ENCODE measurements around the gene STK35.
A peak's percentile ranks its signal among the peaks of the same experiment; 100 is the strongest.
"Not testable (repeated sequence)": the region's sequence is repeated elsewhere in the genome, so short reads cannot be mapped to it uniquely, and the experiment has no call there.

Gene STK35

DNA sequence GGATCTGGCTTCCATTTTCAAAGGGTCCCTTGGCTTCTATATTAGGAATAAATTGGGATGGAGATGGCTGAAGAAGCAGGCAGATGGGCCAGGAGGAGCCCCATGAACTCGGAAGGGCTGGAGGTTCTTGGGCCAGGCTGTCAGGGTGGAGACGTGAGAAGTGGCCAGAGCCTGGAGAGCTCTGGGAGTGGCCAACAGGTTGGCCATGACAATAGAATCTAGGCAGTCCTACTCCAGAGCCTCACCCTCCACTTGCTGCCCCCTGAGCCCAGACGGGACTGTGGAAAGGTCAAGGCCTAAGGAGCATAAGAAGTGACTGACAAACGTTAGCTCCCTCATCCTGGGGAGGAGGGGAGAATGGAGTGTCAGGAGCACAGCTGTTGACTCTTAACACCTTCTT lies 62.1 kb downstream of the STK35 start:
- DNase-seq, result no peak

DNA sequence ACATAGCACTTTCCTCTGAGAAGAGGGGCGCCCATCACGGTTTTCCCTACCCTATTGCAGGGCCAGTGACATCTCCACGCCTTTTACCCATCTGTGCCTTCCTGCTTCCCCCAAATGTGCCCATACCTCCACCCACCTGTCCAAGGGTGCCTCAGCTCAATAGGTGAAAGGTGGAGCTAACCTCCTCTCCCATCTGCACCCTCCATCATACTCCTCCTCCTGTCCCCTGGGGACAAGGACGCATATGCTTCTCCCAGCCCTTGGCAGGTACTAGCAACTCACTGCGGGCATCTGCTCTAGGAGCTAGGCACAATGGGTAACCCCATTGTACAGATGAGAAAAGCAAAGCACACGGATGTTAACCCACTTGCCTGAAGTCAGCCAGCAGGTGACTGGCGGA lies 62.8 kb downstream of the STK35 start:
- no peak for DNase-seq

DNA sequence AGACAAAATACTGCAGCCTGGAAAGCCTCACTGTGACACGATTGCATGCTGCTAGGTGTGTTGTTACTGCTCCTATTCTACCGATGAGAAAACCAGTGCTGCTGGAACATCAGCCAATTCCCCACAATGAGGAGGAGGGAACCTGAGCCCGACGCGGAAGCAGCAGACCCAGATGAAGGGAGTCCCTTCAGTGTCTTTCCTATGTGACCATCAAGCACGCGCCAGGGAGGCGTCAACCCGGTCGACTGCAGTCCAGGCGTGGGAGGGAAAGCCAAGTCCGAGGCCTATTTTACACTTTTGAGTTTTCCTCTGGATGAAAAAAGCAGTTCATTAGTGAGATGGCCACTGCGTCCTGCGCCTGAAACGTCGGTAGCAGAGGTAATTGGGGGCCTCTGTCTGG lies 63.3 kb downstream of the STK35 start:
- DNase-seq, result no peak

DNA sequence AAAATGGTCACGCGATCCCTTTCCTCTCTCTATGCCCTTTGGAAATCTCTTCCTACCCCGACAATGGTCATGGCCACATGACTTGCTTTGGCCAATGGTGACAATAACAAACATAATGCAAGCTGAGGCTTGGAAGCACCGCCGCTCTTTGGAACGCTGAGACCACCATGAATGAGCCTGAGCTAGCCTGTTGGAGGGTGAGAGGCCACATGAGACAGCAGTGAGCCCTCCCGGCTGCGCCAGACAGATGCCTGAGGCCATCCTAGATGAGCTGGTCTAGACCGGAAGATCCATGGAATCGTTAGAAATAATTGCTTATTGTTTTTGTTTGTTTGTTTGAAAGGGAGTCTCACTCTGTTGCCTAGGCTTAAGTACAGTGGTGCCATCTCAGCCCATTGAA lies 64.2 kb downstream of the STK35 start:
- DNase-seq, result no peak

DNA sequence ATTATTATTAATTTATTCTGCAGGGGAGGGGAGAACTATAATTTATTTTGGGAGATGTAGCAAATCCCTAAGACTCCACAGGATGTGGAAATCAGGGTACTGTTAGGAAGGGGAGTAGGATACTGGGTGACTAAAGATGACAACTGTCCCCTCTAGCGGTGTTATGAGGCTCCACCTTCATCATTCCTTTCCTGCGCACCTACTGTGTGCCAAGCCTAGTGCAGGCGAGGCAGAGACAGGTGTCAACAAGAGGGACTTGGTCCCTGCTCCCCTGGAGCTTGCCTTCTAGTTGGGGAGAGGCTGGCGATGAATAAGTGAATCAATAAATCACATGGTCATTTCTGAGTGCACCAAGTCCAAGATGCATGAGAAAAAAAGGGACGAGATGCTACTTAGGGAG lies 65.5 kb downstream of the STK35 start:
- DNase-seq, result no peak

DNA sequence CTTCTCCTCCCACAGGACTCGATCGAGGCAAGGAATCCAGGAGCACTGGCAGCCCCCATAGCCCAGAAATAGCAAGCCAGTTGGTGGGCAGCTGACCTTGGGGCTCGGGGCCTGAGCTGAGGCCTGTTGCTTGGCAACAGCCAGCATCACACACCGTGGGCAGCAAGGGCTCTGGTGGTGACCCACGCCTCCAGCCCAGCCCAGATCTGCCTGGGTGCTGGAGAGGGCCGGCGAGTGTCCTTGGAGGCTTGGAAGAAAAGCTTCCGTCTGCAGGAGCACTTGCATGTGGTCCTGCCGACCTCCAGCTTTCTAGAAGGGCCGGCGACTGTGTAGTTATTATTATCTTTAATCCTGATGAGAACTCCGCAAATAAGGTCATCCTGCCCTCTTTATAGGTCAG lies 67.3 kb downstream of the STK35 start:
- no peak for DNase-seq

DNA sequence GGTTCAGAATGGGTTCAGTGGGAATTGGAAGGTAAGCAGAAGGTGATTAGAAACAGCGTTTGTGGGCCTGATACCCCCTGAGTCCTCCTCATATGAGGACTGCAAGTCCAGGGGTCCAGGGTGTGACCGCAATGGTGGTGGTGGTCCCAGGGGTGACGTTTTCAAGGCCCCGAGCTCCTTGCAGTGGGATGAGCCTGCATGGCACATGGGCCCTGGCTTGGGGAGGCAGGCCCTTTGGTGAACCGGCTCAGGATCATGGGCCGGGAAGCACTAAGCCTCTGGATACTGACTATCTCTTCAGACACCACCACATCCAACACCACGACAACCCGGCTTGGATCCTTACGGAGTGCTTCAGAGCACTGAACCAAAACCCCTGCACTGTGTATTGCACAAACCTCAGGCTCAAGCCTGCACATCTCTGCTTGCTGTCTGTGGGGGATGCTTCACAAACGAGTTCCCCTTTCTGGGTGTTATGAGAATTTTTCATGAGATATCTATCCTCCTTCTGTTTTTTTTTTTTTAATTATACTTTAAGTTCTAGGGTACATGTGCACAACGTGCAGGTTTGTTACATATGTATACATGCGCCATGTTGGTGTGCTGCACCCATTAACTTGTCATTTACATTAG lies 67.9 kb downstream of the STK35 start:
- no peak for DNase-seq

DNA sequence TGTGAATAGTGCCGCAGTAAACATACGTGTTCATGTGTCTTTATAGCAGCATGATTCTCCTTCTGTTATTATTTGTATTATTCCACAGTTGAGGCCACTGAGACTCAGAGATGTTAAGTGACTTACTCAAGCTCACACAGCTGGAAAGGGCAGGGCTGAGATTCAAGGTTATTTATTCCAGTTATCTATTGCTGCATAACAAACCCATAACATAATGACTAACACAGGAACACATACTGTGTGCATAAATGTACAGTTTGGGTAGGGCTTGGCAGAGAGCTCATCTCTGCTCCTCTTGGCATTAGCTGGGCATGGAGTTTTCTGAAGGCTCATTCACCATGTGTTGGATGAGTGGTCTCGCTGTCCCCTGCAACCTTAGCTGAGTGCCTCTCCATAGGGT lies 68.8 kb downstream of the STK35 start:
- no peak for DNase-seq

DNA sequence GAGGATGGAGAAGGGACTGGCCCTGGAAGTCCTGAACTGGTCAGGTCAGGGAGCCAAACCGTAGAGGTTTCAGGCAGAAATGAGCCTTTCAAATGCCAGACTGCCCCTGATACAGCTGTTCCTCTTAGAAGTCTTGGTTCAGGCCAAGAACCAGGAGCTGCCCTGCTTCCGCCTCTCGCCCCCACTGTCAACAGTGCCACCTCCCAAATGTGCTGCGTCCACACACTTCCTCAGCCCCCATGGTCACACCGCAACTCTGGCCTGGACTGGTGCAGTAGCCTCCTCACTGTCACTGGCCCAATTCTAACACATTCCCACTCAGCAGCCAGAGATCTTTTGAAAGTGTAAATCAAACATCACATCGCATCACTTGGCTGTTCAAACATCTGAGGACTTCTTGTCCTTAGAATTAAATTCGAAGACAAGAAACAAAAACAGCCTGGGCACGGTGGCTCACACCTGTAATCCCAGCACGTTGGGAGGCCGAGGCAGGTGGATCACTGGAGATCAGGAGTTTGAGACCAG lies 69.7 kb downstream of the STK35 start:
- no peak for DNase-seq

DNA sequence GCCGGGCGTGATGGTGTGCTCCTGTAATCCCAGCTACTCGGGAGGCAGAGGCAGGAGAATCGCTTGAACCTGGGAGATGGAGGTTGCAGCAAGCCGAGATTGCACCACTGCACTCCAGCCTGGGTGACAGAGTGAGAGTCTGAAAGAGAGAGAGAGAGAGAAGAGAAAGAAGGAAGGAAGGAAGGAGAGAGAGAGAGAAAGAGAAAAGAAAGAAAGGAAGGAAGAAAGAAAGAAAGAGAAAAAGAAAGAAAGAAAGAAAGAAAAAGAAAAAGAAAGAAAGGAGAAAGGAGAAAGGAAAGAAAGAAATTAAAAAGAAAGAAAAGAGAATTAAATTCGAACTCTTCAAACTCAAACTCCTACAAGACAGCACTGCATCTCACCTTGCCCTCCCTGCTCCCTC lies 70.2 kb downstream of the STK35 start:
- not testable (repeated sequence) for DNase-seq

DNA sequence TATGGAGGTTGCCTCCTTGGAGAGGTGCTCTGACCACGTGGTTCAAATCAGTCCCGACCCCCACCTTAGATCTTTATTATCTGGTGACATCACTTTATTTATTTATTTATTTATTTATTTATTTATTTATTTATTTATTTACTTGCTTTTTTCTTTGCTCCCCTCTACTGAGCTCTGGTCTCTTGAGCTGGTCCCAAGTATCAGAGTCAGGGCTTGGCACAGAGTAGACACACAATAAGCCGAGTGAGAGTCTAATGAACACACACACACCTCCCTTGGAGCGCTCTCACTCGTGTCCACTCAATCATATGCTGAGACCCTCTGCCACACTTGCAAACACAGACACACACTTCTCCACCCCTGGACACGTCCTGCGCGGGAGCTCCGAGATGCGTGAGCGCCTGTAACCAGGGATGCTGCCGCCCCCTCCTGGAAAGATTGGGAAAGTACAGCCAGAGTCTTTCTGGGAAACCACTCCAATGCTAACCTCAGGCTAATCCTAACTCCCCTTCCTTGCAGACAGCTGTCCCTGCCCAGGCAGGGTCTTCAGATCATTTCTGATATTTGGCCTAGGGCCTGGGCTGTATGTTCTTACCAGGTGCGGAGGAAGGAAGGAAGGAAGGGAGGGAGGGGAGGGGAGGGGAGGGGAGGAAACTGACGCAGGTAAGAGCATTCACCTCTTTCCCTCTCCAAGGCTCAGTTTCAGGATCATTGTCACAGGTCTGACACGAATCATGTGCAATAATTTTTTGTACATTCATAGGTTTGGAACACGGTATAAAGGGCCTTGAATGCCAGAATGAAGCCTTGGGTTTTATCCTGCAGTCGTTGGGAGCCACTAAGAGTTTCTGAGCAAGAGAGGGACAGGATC lies 70.9 kb downstream of the STK35 start:
- DNase-seq, result peak; percentile 65

DNA sequence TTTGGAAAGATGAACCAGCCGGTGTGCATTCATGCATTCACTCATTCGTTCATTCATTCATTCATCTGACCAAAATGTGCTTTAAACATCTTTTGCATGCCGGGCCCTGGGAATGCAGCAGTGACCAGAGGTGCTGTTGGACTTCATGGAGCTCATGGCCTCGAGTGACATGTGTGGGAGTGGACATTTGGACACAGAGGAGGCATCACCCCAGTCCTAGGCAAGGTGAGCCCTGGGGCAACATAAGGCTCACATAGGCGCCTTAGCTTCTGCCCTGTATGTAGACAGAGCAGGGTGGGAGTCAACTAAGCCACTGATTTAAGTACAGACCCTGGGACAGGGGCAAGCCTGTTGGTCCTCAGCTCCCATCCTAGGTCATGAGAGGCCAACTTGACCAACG lies 71.6 kb downstream of the STK35 start:
- no peak for DNase-seq

DNA sequence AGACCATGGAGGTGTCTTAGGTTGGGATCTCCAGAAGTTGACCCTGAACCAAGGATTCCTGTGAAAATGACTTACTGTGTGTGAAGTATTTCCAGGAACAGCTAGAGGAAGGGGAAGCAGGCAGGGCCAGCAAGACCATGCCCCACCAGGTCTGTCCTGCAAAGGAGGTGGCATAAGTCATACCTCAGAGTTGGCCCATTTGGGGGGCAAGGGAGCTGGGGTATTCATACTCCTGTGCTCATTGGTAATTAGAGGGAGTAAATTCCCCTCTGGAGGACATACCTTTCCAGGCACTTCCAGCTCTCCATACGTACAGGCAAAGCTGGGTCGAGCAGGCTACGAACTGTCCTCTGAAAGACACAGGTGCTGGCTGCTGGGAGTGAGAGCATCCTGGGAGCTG lies 72.4 kb downstream of the STK35 start:
- DNase-seq, result no peak

DNA sequence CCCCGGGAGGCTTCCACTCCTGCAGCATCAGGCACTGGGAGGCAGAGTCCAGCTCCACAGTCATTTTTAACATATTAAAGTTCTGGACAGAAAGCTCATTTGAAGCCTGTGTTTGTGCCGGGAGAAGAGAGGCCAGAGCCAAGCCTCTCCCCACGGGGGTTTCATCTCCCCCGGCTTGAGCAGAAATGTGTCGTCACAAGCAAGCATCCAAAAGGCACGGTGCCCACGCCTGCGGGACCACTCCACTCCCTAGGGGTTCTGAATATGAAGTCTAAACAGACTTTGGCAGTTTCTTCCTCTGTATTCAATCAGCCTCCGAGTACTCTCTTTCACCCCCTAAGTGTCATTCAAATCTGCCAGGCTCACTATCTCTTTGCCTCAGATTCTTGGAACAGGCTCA lies 75.3 kb downstream of the STK35 start:
- DNase-seq, result no peak

DNA sequence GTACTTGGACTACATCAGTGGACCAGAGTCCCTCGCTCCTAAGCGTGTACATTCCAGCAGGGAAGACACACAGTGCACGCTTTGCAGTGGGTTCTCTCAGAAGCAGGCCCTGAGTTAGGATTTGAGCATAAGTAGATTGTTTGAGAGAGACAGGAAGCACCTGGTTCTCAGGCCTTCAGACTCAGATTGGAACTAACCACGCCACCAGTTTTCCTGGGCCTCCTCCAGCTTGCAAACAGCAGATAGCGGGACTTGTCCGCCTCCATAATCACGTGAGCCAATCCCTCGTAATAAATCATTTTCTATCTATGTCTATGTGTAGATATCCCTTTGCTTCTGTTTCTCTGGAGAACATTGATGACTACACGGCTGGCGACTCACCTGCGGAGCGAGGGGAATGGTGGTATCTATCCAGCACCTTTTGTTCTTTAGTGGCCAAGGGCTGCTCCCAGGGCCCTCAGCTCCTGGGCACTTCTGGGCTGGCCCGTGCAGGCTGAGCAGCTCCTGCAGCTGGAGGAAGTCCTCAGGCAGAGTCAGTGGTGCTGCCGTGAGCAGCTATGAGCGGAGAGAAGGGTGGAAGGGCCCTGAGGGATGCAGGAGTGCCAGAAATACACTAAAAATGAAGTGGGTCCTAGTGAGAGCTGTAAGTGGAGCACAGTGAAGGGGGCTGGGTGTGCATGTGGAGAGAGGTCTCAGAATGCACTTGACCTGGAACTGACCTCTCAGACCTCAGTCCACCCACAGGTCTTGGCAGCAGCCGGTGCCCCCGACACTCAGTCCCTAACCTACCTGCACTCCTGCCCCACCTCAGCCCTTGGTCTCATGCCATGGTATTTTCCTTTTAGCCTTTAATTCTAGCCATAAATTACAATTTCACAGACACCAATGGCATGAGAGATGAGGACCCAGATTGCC lies 76.9 kb downstream of the STK35 start:
- DNase-seq, result no peak

DNA sequence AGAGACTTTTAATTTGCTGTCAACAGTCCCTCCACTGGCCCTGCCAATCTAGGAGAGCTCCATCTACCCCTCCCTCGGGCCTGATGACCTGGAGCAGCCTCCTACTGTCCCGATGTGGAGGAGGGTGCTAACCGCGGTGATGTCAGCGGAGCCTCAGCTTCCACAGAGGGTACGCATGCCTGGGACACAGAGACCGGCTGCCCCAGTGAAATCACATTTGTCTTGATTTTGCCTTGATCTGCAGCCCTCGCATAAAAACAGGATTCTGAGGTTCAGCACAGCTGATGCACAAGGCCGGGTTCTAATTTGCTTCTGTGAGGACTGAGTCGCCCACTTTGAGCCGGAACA lies 77.6 kb downstream of the STK35 start:
- DNase-seq, result no peak

DNA sequence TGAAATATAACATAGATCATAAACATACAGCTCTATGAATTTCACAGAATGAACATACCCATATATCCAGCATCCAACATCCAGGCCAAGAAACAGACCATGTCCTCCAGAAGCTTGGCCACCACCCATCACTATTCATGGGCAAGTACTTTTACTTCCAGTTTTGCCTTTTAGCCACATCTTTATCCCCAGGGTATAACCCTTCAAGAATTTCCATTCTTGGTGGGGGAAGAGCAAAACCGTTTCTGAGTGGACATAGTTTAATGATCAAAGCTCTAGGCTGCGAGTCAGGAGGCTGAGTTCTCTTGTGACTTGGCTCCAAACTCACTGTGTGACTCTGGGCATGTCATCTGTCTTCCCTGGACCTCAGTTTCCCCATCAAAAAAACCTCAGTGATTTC lies 78.3 kb downstream of the STK35 start:
- no peak for DNase-seq

DNA sequence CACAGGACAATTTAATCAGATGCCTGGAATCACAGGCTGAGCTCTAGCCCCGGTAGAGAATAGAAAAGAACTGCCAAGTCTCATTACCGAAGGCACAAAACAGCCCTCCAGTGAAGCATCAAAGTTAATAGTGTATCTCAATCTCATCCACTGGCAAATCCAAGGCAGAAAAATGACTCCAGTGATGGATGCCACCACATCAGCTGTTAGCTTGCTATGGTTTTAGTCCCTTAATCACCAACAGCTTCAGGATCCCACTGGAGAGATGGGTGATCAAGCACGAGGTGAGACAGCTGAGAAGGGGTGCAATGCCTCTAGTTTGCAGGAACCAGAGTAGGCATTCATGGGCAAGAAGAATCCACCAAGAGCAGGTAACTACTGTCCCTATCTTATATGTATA lies 81.8 kb downstream of the STK35 start:
- DNase-seq, result no peak

DNA sequence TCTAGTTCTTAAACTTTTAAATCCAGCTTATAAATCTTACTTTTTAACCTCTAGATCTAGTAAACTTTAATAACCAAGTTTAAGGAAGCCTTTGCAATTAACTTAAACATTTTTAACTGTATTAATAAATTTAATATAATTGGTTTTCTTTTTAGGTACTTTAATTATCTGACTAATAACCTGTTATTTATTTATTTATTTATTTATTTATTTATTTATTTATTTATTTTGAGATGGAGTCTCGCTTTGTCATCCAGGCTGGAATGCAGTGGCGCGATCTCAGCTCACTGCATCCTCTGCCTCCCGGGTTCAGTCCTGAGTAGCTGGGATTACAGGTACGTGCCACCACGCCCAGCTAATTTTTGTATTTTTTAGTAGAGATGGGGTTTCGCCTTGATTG lies 83.3 kb downstream of the STK35 start:
- not testable (repeated sequence) for DNase-seq

DNA sequence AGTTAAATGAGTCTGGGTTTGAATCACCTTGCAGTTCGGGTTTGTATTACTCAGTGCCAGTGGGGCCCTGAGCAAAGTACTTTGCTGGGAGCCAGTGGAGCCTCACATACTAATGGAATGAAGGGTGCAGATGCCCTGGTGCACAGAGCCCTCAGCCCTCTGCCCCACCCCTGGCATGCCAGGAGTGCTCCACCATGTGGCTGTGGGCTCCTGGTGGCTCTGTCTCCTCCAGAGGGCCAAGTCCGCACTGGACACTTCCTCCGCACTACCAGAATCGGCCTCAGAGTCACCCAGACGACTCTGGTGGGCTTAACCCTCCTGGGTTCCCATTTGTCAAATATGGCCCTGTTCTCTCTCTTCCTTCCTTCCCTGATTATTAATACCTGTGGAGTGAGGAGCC lies 94.0 kb downstream of the STK35 start:
- DNase-seq, result no peak

DNA sequence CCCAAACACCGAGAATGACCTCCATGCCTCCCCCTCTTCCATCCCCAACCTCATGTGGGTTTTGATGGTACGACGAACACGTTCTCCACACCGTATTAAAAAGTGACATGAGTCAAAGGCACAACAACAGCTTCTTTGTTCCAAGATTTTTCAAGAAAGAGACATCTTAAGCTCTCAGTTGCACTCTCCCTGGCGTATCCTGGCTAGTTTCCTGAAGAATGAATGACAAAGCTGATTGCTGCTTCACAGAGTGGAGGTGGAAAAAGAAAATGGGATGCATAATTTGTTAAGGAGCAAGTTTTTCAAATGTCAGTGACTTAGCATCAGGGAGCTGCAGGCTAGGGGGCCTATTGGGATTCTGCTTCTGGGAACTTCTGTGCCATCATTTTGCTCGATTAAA lies 95.5 kb downstream of the STK35 start:
- no peak for DNase-seq

All from NCI-H1105 treated with DMSO at 0.1 percent for 48 hours (cell line).